Omental fat pad (tissue), 4 donors: ENCODE data around the gene CST8. TPM values are rescaled to one million over a fixed set of nuclear protein-coding genes. Genes with fewer than 3 reads are reported as not detected.

ENCODE experiments used
- ATAC-seq: fragments of 150-250 bp; one replicate; pipeline ENCODE4 v1.9.1; 2016; ENCODE audit warnings: mild to moderate bottlenecking, moderate library complexity; ENCODE audit not compliant: low FRiP score
- DNase-seq: peaks from one replicate; pipeline ENCODE4 v3.0.0-alpha.2; 2019; ENCODE audit warnings: low spot score
- CTCF ChIP-seq, 3 donors: fragments of 450-650 bp; IDR thresholded peaks; one replicate each; pipeline ENCODE4 v1.5.1; 2016 to 2017; ENCODE audit warnings: antibody characterized with exemption in 3 of 3, mild to moderate bottlenecking in 3 of 3, moderate library complexity in 2 of 3
- total RNA-seq, 4 donors: library from RNA; depleted of rRNA; stranded (reverse); fragments of >200 nt; gene quantifications; one replicate each; pipeline ENCODE4 v1.1.0, GENCODE V29; 2016

CST8 gene
- total RNA-seq, 4 donors from 2014 or later = not detected

DNA sequence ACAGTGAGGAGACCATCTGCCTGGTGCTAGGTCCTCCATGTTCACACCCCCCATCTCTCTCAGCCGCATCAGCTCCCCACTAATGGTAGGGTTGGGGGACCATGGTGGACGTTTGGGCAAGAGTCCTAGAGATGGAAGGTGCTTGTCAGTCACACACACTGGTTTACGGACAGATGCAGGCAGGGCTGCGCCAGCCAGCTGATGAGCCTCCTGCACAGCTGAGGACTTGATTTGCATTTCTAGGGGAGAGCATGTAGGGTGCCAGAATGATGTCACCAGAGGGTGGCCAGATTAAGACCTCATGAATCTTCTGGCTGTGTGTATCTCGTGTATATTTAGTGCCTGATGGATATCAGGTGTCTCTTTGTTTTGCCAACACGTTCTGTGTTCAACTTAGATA, 28.6 kb downstream of the CST8 start:
- ATAC-seq (no peak), DNase-seq (no peak)
- no peak for TF ChIP-seq CTCF (IDR thresholded peaks at IDR 0.05)

GRCh38 chr20:23520185-23520584, 29.3 kb downstream of the CST8 start:
- no peak for TF ChIP-seq CTCF (IDR thresholded peaks at IDR 0.05)
- ATAC-seq (no peak), DNase-seq (no peak)

GRCh38 chr20:23524146-23524545, 33.2 kb downstream of the CST8 start:
- TF ChIP-seq CTCF (IDR thresholded peaks at IDR 0.05) = no peak
- ATAC-seq (no peak), DNase-seq (no peak)

DNA sequence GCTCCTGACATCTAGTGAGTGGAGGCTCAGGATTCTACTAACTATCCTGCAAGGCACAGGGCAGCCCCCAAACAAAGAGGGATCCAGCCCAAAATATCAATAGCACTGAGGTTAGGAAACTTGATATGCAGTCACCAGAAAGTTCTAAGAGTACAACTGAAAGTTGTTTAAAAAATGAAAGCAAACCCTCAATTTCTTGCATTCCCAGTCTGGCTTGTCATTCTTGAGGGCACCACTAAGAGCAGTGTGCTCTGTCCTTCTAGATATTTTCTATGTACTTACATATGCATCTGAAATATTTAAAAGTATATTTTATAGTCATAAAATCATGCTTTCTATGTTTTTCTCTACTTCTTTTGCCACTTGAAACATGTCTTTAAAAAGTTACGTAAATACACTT, 35.9 kb downstream of the CST8 start:
- DNase-seq (no peak), ATAC-seq (no peak)
- no peak for TF ChIP-seq CTCF (IDR thresholded peaks at IDR 0.05)

GRCh38 chr20:23528867-23529431, 38.0 kb downstream of the CST8 start:
- TF ChIP-seq CTCF (IDR thresholded peaks at IDR 0.05) = no peak
- ATAC-seq = no peak
- no peak for DNase-seq

DNA sequence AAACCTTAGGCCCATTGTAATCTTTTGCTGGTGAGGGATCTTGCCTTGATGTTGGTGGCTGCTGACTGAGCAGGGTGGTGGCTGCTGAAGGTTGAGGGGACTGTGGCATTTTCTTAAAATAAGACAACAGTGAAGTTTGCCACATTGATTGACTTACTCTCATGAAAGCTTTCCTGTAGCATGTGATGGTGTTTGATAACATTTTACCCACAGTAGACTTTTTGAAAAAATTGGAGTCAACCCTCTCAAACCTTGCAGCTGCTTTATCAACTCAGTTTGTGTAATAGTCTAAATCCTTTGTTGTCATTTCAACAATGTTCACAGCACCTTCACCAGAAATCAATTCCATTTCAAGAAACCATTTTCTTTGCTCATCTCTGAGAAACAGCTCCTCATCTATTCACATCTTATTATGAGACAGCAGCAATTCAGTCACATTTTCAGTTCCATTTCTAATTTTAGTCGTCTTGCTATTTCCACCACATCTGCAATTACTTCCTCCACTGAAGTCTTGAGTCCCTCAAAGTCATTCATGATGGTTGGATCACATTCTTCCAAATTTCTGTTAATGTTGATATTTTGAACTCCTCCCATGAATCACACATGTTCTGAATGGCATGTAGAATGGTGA, 40.1 kb downstream of the CST8 start:
- no peak for ATAC-seq

More for the DNA sequence above, 40.1 kb downstream of the CST8 start:
- no peak for DNase-seq
- TF ChIP-seq CTCF (IDR thresholded peaks at IDR 0.05) = no peak
